ENCODE measurements around the gene ANGPTL8.

Gene ANGPTL8, protein sequence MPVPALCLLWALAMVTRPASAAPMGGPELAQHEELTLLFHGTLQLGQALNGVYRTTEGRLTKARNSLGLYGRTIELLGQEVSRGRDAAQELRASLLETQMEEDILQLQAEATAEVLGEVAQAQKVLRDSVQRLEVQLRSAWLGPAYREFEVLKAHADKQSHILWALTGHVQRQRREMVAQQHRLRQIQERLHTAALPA

DNA sequence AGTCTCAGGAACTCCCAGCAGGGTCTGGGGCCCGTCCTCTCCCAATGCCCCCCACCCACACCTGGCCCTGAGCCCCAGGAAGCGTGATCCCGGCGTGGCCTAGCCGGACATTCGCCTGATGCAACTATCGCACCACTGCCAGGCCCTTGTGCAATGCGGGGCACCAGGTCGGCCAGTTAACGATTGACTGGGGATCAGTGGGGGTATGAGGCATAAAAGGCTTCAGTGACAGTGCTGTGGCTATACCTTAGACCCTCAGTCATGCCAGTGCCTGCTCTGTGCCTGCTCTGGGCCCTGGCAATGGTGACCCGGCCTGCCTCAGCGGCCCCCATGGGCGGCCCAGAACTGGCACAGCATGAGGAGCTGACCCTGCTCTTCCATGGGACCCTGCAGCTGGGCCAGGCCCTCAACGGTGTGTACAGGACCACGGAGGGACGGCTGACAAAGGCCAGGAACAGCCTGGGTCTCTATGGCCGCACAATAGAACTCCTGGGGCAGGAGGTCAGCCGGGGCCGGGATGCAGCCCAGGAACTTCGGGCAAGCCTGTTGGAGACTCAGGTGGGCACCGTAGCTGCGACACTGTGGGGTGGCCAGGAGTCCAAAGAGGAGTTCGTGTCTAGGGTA, at the start of gene ANGPTL8:
ANGPTL8 (plus strand) TSS at position 243 of the 624 bp plus-strand sequence; CDS start at position 262, 19 bp downstream.
- DNase-seq (ENCODE audit: low read depth), result no peak
- no peak within 1 kb of the TSS for H3K4me3 ChIP-seq (ENCODE audit: control insufficient read depth, low read depth, low read length)
- TF ChIP-seq, protein P1, sequence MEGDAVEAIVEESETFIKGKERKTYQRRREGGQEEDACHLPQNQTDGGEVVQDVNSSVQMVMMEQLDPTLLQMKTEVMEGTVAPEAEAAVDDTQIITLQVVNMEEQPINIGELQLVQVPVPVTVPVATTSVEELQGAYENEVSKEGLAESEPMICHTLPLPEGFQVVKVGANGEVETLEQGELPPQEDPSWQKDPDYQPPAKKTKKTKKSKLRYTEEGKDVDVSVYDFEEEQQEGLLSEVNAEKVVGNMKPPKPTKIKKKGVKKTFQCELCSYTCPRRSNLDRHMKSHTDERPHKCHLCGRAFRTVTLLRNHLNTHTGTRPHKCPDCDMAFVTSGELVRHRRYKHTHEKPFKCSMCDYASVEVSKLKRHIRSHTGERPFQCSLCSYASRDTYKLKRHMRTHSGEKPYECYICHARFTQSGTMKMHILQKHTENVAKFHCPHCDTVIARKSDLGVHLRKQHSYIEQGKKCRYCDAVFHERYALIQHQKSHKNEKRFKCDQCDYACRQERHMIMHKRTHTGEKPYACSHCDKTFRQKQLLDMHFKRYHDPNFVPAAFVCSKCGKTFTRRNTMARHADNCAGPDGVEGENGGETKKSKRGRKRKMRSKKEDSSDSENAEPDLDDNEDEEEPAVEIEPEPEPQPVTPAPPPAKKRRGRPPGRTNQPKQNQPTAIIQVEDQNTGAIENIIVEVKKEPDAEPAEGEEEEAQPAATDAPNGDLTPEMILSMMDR (conservative IDR thresholded peaks at IDR 0.05; ENCODE audit: control insufficient read depth, insufficient read depth, low read depth, low read length), result no peak

DNA sequence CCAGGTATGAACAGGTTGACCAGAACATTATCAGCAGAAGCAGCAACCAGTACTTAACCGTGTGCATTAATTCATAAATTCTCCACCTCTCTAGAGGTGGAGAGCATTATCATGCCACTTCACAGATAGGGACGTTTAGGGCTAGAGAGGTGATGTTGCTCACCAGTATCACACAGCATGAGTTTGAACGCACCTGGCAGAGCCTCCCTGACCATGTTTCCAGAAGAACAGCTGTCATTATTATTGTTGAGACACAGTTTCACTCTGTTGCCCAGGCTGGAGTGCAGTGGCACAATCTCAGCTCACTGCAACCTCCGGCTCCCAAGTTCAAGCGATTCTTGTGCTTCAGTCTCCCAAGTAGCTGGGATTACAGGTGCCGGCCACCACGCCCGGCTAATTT, 48.9 kb upstream of the ANGPTL8 start:
- DNase-seq (ENCODE audit: low read depth), result no peak
- no peak overlapping the region for H3K4me3 ChIP-seq (ENCODE audit: control insufficient read depth, low read depth, low read length)
- TF ChIP-seq, protein P1 (conservative IDR thresholded peaks at IDR 0.05; ENCODE audit: control insufficient read depth, insufficient read depth, low read depth, low read length), result no peak

DNA sequence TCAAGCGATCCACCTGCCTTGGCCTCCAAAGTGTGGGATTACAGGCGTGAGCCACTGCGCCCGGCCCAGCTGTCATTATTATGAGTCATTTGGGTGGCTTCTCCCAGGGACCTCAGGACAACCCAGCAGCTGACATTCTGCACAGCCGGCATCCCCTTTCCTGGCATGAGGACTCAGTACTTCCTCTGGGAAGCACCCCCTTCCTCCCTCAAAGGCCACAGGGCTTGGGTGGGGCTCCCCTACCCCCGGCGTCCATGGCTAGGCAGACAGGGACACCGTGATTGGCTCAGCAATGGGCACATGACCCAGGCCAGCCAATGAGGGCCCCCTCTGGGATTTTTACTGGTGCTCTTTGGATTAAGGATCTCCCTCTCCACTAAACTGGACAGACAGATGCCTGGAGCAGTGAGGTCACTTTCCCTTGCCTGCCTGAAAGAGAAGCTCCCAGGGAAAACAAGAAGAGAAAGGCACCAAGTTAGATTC, 48.1 kb upstream of the ANGPTL8 start:
- TF ChIP-seq, protein P1 (conservative IDR thresholded peaks at IDR 0.05; ENCODE audit: control insufficient read depth, insufficient read depth, low read depth, low read length), result no peak
- no peak overlapping the region for H3K4me3 ChIP-seq (ENCODE audit: control insufficient read depth, low read depth, low read length)
- DNase-seq (ENCODE audit: low read depth), result peak; percentile 83

DNA sequence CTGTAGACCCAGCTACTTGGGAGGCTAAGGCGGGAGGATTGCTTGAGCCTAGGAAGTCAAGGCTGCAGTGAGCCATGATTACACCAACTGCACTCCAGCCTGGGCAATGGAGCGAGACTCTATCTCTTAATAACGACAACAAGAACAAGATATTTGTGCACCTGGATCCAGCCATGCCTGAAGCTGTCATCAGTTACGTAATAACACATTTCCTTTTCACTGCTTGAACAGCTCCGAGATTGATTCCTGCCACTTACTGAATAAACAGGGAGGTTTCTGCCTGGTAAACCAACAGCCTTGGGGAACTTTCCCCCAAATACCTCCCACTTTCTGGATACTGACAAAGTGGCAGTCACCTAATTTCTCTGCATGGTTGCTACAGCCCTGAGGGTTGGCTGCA, 47.5 kb upstream of the ANGPTL8 start:
- DNase-seq (ENCODE audit: low read depth), result no peak
- H3K4me3 ChIP-seq (ENCODE audit: control insufficient read depth, low read depth, low read length), result no peak overlapping the region
- TF ChIP-seq, protein P1 (conservative IDR thresholded peaks at IDR 0.05; ENCODE audit: control insufficient read depth, insufficient read depth, low read depth, low read length), result no peak

DNA sequence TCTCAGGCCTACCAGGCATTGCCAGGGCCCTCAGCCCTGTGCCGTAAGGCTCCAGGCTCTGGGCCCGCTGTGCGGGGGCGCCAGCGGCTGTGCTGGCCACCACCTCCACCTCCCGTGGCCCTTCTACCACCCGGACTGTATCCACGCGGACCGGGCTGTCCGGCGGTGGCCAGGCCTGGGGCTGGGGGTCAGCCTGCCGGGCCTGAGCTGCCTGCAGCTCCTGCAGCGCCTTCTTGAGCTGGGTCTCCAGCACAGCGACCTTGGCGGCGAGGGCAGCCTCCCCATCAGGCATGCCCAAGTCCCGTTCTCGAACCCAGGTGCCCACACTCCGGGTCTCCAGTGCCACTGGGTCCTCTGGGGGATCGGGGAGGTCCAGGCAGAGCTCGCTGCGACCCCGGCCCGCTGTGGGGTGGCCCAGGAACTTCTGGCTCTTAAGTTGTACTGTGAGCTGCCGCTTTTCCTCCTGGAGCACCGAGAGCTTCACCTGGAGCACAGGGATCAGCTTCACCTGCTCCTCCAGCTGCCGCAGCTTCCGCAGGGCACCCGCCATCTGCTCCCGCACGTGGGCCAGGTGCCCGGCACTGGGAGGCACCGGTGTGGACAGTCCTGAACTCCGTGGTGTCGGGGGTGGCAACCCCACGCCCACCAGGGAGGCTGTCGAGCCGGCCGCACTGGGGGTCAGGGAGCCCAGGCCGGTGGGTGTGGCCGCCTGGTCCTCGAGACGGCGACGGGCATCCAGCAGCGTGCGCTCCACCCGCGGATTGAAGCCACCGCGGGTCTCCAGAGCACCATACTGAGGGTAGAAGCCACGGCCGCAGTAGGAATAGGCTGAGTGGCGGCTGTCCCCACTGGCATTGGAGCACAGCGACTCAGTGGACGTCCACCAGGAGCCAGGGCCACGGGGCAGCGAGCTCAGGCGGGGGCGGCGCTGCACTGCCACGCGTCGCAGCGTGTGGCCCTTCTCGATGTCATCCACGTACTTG, 46.2 kb upstream of the ANGPTL8 start:
- H3K4me3 ChIP-seq (ENCODE audit: control insufficient read depth, low read depth, low read length), result no peak overlapping the region
- no peak for DNase-seq (ENCODE audit: low read depth)
- TF ChIP-seq, protein P1 (conservative IDR thresholded peaks at IDR 0.05; ENCODE audit: control insufficient read depth, insufficient read depth, low read depth, low read length), result no peak

DNA sequence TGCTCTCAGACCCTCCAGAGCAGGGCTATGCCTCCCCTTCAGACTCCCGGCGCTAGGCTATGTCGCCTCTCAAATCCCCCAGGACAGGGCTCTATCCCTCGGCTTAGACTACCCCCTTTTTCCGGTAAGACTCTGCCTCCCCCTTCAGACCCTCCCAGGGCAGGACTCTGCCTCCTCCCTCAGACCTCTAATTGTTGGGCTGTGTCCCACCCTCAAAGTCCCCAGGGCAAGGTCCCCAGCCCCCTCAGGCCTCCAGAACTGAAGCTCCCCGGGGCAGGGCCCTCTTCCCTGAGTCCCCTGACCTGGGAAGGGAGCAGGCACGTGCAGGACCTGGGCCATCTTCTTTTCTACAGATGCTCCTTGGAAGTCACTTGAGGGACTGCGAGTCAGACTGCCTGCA, 45.2 kb upstream of the ANGPTL8 start:
- no peak for DNase-seq (ENCODE audit: low read depth)
- H3K4me3 ChIP-seq (ENCODE audit: control insufficient read depth, low read depth, low read length), result no peak overlapping the region
- TF ChIP-seq, protein P1 (conservative IDR thresholded peaks at IDR 0.05; ENCODE audit: control insufficient read depth, insufficient read depth, low read depth, low read length), result no peak
